Adipocyte (in vitro differentiated cells): ENCODE measurements around the gene AFAP1.
A peak's percentile ranks its signal among the peaks of the same experiment; 100 is the strongest.

Source experiments
- DNase-seq: peaks from one replicate; pipeline ENCODE4 v3.0.0-alpha.2; 2015; ENCODE audit warnings: low read depth
- H3K27me3 ChIP-seq: replicated peaks from 2 replicates; pipeline ENCODE4 v1.7.0; 2013; ENCODE audit warnings: mild to moderate bottlenecking, low read length, moderate library complexity; ENCODE audit not compliant: control insufficient read depth, insufficient read depth
- H3K36me3 ChIP-seq: 2 replicates; pipeline ENCODE4 v1.7.0; 2013; ENCODE audit warnings: low read length, mild to moderate bottlenecking, moderate library complexity; ENCODE audit not compliant: control insufficient read depth, insufficient read depth, severe bottlenecking
- H3K4me1 ChIP-seq: 2 replicates; pipeline ENCODE4 v1.7.0; 2013; ENCODE audit warnings: mild to moderate bottlenecking, low read length, moderate library complexity; ENCODE audit not compliant: control insufficient read depth, insufficient read depth
- H3K4me3 ChIP-seq: 2 replicates; pipeline ENCODE4 v1.7.0; 2013; ENCODE audit warnings: mild to moderate bottlenecking, low read length, moderate library complexity
- H3K9ac ChIP-seq: 2 replicates; pipeline ENCODE4 v1.7.0; 2013; ENCODE audit warnings: mild to moderate bottlenecking, low read length, moderate library complexity
- H3K9me3 ChIP-seq: 2 replicates; pipeline ENCODE4 v1.7.0; 2013; ENCODE audit warnings: mild to moderate bottlenecking, low read length, moderate library complexity; ENCODE audit not compliant: control insufficient read depth

The AFAP1 gene

DNA sequence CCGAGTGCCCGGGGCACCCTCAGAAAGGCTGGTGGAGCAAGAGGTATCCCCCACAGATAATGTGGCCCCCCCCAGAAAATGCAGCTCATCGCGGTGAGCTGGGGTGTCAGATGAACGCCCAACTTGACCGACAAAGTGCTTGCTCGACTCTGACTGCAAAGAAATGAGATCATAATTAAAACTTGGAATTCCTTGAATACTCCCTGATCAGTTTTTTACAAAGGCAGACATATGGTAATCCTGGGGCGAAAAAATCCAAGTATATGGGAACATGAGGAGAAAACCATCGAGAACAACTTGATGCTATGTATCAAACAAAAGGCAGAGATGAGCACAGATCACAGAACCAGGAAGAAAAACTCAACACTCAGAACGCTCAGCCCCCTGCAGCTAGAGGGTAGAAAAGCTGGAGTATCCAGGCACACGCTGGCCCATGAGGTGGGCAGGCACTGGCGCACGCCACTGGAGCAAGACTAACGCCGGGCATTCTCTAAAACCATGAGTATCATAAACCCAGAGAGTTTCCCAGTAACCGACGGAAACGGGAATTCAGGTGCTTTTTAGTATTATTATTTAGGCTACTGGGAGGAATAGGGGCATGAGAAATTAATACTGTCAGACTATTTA is 127.3 kb downstream of the AFAP1 start:
- peaks cover 36% of the 10 kb centered on the region for H3K4me1 ChIP-seq
- H3K9ac ChIP-seq = peak overlapping the region; percentile 65
- H3K36me3 ChIP-seq = peaks cover 80% of the 10 kb centered on the region
- no peaks in the 10 kb centered on the region for H3K27me3 ChIP-seq
- no peak for DNase-seq
- H3K4me3 ChIP-seq = peak overlapping the region; percentile 36
- no peaks in the 10 kb centered on the region for H3K9me3 ChIP-seq

DNA sequence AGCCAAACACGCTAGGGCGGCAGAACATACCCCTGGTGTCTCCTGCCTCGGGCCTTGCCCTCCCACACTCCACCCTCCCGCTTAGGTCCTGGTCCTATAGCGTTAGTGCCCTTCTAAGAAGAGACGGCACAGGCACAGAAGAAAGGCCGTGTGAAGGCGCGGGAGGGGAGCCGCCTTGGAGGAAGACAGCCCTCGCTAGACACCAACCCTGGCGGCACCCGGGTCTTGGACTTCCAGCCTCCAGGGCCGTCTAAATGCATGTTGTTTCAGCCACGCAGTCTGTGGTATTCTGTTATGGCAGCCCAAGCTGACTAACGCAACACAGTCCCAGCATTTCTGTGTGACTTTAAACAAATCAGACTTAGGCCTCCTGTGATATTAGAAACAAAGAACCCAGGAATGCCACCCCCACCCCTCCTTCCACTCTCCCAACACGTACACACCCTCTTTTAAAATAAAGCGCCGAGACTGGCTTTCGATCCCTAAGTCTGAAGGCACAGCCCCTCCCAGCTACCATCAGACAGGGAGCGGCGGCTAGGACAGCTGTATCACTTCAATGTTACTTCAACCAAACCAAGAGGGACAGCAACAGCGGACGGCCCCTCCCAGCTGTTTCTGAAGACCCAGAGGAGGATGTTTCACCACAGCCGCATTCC is 128.0 kb downstream of the AFAP1 start:
- H3K36me3 ChIP-seq = peaks cover 74% of the 10 kb centered on the region
- H3K9me3 ChIP-seq = no peaks in the 10 kb centered on the region
- H3K27me3 ChIP-seq = no peaks in the 10 kb centered on the region
- peak; percentile 96 for DNase-seq
- peaks cover 43% of the 10 kb centered on the region for H3K4me1 ChIP-seq
- peak overlapping the region; percentile 36 for H3K4me3 ChIP-seq
- H3K9ac ChIP-seq = peak overlapping the region; percentile 65

DNA sequence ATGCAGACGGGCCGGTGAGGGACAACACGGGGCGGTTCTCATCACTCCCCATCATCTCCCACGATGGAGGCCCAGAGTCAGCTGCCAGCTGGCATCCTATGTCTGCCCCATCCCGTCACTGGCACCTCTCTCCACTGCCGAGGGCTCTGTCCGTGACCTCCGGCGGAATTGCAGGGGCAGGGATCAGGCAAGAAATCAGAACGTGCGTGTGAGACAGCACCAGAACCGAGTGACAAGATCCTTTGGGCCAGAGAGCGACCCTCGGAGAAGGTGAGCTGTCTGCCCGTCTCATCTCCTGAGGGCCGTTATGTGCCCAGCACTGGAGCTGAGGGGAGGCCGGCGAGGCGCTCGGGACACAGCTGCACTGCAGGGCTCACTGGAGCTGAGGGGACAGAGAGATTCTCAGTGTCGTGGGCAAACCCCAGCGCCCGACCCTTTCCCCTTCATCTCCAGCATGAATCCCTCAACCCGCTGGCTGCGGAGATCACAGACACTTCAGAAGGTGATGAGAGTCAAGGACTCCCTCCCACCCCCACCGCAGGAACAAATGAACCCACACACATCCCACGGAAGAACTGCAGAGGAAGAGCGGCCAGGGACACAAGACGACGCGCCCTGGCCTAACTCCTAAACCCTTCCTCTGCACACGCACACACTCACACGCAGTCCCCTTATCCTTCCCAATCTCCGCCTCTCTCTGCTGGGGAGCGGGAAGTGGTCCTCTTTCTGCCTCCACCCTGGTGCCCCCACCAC is 128.7 kb downstream of the AFAP1 start:
- no peak for DNase-seq
- Histone ChIP-seq H3K27me3 (no peaks in the 10 kb centered on the region), H3K9me3 (no peaks in the 10 kb centered on the region), H3K9ac (peak overlapping the region; percentile 65), H3K4me3 (no peak overlapping the region), H3K4me1 (peaks cover 50% of the 10 kb centered on the region), H3K36me3 (peaks cover 67% of the 10 kb centered on the region)

DNA sequence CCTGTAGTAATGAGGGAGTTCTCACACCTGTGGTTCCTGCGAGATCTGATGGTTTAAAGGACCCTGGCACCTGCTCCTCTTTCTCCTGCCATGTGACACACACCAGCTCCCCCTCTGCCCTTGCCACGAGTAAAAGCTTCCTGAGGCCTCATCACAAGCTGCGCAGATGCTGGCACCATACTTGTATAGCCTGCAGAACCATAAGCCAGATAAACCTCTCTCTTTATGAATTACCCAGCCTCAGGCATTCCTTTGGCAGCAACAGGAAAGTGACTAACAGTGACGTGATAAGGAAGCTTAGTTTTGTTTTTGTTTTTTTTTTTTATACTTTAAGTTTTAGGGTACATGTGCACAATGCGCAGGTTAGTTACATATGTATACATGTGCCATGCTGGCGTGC is 130.9 kb downstream of the AFAP1 start:
- Histone ChIP-seq H3K9me3 (no peaks in the 10 kb centered on the region), H3K9ac (no peak overlapping the region), H3K4me1 (peaks cover 71% of the 10 kb centered on the region), H3K27me3 (no peaks in the 10 kb centered on the region), H3K36me3 (peaks cover 52% of the 10 kb centered on the region), H3K4me3 (no peak overlapping the region)
- DNase-seq = peak; percentile 47

DNA sequence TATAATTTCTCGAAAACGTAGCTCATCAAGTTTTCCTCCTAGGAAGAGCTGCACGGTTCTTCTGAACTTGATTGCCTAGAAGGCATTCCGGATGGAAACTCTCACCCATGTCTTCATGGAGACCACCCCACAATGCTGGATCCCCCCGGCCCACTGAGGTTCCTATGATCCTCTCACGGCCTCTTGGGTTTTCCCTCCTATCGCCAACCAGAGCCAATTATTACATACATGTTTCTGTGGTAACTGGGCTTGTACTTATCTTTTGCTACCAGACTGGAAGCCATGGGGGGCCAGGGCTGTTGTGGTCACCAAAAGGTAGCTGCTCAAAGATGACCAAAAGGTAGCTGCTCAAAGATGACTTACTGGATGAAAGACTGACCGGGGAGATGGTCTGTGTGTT is 131.5 kb downstream of the AFAP1 start:
- H3K9me3 ChIP-seq = no peaks in the 10 kb centered on the region
- peaks cover 46% of the 10 kb centered on the region for H3K36me3 ChIP-seq
- H3K4me1 ChIP-seq = peaks cover 68% of the 10 kb centered on the region

DNA sequence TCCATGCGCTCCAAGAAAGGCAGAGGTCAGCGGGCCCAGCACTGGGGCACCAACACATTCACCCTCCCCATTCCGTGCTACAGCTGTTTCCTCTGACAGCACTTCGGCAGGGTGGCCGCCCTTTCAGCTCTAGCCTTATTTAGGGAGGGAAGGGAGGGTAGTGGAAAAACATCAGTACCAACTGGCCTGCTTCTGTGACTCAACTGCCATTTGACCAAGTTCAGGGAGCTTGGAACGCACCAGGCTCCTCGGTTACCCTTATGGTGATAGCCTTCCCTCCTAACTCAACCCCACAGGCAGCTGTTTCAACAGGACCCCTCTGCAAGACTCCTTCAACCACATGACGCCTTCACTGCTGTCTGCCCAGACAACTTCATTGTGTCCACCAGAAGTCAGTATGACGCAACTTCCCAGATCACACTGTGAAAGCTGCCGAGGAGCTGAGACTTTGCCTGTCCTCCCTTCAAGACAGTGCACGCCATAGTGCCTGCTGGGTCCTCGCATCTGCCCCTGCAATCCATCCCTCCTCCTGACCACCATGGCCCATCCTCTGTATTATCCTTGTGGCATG is 132.2 kb downstream of the AFAP1 start:
- Histone ChIP-seq H3K27me3 (no peaks in the 10 kb centered on the region), H3K4me1 (peaks cover 65% of the 10 kb centered on the region), H3K4me3 (no peak overlapping the region), H3K9ac (peak overlapping the region; percentile 50), H3K36me3 (peaks cover 38% of the 10 kb centered on the region), H3K9me3 (no peaks in the 10 kb centered on the region)
- no peak for DNase-seq

More for the DNA sequence above, 131.5 kb downstream of the AFAP1 start:
- no peak for DNase-seq
- Histone ChIP-seq H3K27me3 (no peaks in the 10 kb centered on the region), H3K4me3 (no peak overlapping the region), H3K9ac (no peak overlapping the region)

DNA sequence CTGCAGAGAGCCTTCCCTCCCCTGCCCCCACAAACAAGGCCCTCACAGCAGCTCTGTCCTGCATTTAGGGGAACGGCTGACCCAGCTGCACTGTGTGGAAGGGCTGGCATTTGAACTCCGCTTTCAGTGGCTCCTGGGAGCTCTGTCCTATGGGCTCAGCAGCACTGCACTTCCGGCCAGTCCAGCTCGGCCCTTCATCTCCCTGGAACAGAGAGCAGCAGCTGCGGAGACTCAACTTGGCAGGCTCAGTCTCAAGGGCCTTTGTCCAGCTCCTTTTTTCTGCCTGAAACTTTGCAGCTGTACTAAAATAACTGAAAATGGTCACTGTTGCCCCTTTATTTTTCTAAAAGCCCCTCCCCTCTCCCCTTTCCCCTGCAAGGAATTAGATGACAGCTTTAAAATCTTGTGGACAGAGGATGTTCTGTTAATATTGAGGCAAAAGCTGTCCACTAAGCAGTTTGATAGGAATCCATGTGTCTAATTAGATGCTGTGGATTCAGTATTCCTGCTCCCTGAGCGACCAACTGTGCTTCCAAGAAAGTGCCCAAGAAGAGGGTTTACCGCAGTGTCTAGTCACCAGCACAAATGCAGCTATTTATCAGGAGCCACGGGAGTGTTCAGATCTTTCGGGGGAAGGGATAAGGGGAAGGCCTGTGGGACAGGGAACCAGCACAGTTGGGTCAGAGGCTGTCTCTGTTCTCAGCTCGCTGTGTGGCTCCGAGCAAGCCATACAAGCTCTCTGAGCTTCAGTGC is 133.1 kb downstream of the AFAP1 start:
- Histone ChIP-seq H3K4me1 (peaks cover 55% of the 10 kb centered on the region), H3K36me3 (peaks cover 37% of the 10 kb centered on the region), H3K27me3 (no peaks in the 10 kb centered on the region), H3K4me3 (no peak overlapping the region), H3K9ac (peak overlapping the region; percentile 50), H3K9me3 (no peaks in the 10 kb centered on the region)
- no peak for DNase-seq

DNA sequence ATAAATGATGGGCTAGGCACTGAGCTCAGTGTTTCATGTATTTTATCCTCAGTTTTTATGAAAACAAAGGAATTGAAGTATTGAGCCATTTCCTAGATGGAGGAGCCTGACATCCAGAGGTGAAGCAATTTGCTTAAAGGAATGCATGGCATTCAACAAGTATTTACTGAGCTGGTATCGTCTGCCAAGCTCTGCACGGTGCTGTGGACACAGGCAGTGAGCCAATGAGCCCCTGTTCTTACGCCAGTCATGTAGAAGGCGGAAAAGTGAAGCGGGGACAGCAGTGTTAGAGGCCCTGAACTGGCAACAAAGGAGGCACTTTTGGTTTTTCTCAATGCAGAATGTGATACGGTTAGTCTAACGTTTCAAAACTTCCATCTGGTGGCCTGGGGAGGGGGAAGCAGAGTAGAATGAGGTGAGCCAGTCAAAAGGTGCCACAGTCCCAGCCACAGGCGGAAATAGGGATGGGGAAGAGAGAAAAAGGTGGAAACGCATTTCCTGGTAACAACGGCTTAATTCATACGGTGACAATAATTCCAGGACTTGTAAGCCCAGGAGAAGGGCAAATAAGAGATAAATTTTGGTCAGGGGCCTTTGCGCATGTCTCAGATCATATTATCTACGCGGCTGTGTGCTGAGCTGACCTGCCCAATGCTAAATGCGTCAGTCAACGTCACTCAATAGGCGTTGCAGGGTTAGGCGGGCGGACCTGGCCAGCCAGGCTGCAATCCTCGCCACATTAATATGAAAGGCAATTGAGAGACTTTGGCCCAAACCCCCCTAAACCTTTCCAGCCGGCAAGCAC is 133.9 kb downstream of the AFAP1 start:
- DNase-seq = peak; percentile 92
- peak overlapping the region; percentile 45 for H3K9ac ChIP-seq
- H3K27me3 ChIP-seq = no peaks in the 10 kb centered on the region
- H3K4me3 ChIP-seq = no peak overlapping the region
- H3K4me1 ChIP-seq = peaks cover 51% of the 10 kb centered on the region
- H3K9me3 ChIP-seq = no peaks in the 10 kb centered on the region
- H3K36me3 ChIP-seq = peaks cover 39% of the 10 kb centered on the region

DNA sequence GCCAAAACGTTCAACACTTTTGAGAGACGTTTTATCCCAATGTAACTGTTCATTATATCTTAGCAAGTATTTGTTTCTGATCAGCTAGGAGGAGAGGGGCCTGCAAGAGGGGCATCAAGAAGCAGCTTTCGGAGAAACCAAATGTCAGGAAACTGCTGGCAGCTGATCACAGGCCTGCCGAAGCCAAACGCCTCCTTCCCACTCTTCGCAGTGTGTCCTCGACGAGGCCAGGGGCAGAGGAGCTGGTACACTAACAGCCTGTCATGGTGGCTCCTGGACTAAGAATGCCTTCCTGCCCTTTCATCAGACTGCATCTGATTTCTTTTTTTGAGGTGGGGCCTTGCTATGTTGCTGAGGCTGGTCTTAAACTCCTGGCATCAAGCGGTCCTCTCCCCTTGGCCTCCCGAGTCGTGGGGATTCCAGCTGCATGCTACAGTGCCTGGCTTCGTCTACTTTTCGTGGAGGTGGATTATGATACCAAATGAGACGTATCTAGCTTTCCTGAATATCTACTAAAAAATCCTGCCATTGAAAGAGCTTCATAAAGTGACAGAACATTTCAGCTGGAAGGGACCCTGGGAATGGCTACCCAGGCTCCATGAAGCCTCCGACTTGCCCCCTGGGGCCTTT is 134.8 kb downstream of the AFAP1 start:
- H3K9ac ChIP-seq = no peak overlapping the region
- H3K4me3 ChIP-seq = no peak overlapping the region
- peaks cover 51% of the 10 kb centered on the region for H3K4me1 ChIP-seq
- peaks cover 40% of the 10 kb centered on the region for H3K36me3 ChIP-seq
- no peak for DNase-seq
- H3K27me3 ChIP-seq = no peaks in the 10 kb centered on the region
- H3K9me3 ChIP-seq = no peaks in the 10 kb centered on the region
